WTC11 (cell line): ENCODE results near the gene GAS6. TPM values are rescaled to one million over a fixed set of nuclear protein-coding genes. Genes with fewer than 3 reads are reported as not detected.

ENCODE experiments used
- ATAC-seq: fragments of 200-7000 bp; cut with Tn5 transposase; 2 replicates; pipeline ENCODE4 v1.10.0; 2021; ENCODE audit warnings: mild to moderate bottlenecking, moderate library complexity
- CTCF ChIA-PET: fragments of 300-600 bp; sonication (Branson Sonifier 250); formaldehyde crosslinking; loops from one replicate; lab custom pipeline; 2021; ENCODE audit warnings: antibody characterized with exemption; lab: Charles Lee
- POLR2A ChIA-PET: fragments of 350-600 bp; sonication (Branson Sonifier 250); formaldehyde crosslinking; loops from one replicate; lab custom pipeline; 2021; ENCODE audit warnings: antibody characterized with exemption; lab: Charles Lee
- DNase-seq: peaks from one replicate; pipeline ENCODE4 v3.0.0; 2021; ENCODE audit warnings: low spot score
- H3K27ac Mint-ChIP-seq: 2 replicates; pipeline ENCODE4 v1.8.0; 2021; ENCODE audit warnings: mixed read lengths
- H3K27me3 Mint-ChIP-seq: 2 replicates; pipeline ENCODE4 v1.8.0; 2021; ENCODE audit warnings: low read depth, mild to moderate bottlenecking, moderate library complexity, mixed read lengths
- H3K36me3 Mint-ChIP-seq: 2 replicates; pipeline ENCODE4 v1.8.0; 2021; ENCODE audit warnings: mixed read lengths
- H3K4me1 Mint-ChIP-seq: 2 replicates; pipeline ENCODE4 v1.8.0; 2022; ENCODE audit warnings: mixed read lengths
- H3K4me3 Mint-ChIP-seq: 2 replicates; pipeline ENCODE4 v1.8.0; 2021; ENCODE audit warnings: mild to moderate bottlenecking, moderate library complexity, mixed read lengths
- H3K9me3 Mint-ChIP-seq: 2 replicates; pipeline ENCODE4 v1.8.0; 2021; ENCODE audit warnings: mixed read lengths
- EMX1 ChIP-seq: fragments of 250-450 bp; sonication (Bioruptor Pico); IDR thresholded peaks from 2 replicates; pipeline ENCODE4 v1.8.0; 2021; ENCODE audit warnings: mild to moderate bottlenecking
- FOXP1 ChIP-seq: sonication (generic); formaldehyde crosslinking; IDR thresholded peaks from 2 replicates; pipeline ENCODE4 v1.8.0; 2022; ENCODE audit warnings: missing genetic modification reagents, mild to moderate bottlenecking, moderate library complexity, borderline replicate concordance
- JAZF1 ChIP-seq: fragments of 250-450 bp; sonication (Bioruptor Pico); IDR thresholded peaks from 2 replicates; pipeline ENCODE4 v1.9.0; 2021; ENCODE audit warnings: moderate library complexity, mild to moderate bottlenecking, inconsistent platforms
- NR2C2 ChIP-seq: sonication (generic); formaldehyde crosslinking; IDR thresholded peaks from 2 replicates; pipeline ENCODE4 v1.8.0; 2022; ENCODE audit warnings: mild to moderate bottlenecking, missing genetic modification reagents
- NR3C1 ChIP-seq: sonication (generic); formaldehyde crosslinking; conservative IDR thresholded peaks from 2 replicates; pipeline ENCODE4 v1.8.1; 2023; ENCODE audit warnings: low read depth, mild to moderate bottlenecking, missing genetic modification reagents
- OVOL2 ChIP-seq: fragments of 250-450 bp; sonication (Bioruptor Pico); IDR thresholded peaks from 2 replicates; pipeline ENCODE4 v1.9.0; 2021; ENCODE audit warnings: mild to moderate bottlenecking, borderline replicate concordance
- RORB ChIP-seq: fragments of 250-450 bp; sonication (Bioruptor Pico); IDR thresholded peaks from 2 replicates; pipeline ENCODE4 v1.9.0; 2021; ENCODE audit warnings: mild to moderate bottlenecking
- TEAD4 ChIP-seq: sonication (generic); formaldehyde crosslinking; IDR thresholded peaks from 2 replicates; pipeline ENCODE4 v1.8.0; 2022; ENCODE audit warnings: mild to moderate bottlenecking, missing genetic modification reagents
- ZNF396 ChIP-seq: fragments of 250-450 bp; sonication (Bioruptor Pico); IDR thresholded peaks from 2 replicates; pipeline ENCODE4 v1.8.0; 2021; ENCODE audit warnings: mild to moderate bottlenecking, moderate library complexity, borderline replicate concordance
- ZNF671 ChIP-seq: fragments of 250-450 bp; sonication (Bioruptor Pico); IDR thresholded peaks from 2 replicates; pipeline ENCODE4 v1.8.0; 2021; ENCODE audit warnings: mild to moderate bottlenecking
- total RNA-seq: library from RNA; stranded (reverse); gene quantifications from 3 replicates; pipeline ENCODE4 v1.2.3, GENCODE V29; 2021
- TF ChIP-seq, protein P1 (sequence below): fragments of 250-450 bp; sonication (Bioruptor Pico); IDR thresholded peaks from 2 replicates; pipeline ENCODE4 v1.9.0; 2021; ENCODE audit warnings: mild to moderate bottlenecking, borderline replicate concordance
- TF ChIP-seq, protein P2 (sequence below): fragments of 250-450 bp; sonication (Bioruptor Pico); IDR thresholded peaks from 2 replicates; pipeline ENCODE4 v1.9.0; 2021; ENCODE audit warnings: mild to moderate bottlenecking
- TF ChIP-seq, protein P3 (sequence below): sonication (generic); formaldehyde crosslinking; conservative IDR thresholded peaks from 2 replicates; pipeline ENCODE4 v1.8.1; 2023; ENCODE audit warnings: mild to moderate bottlenecking, low read depth, missing genetic modification reagents, moderate library complexity
- TF ChIP-seq, protein P4 (sequence below): sonication (generic); formaldehyde crosslinking; conservative IDR thresholded peaks from 2 replicates; pipeline ENCODE4 v1.8.1; 2022; ENCODE audit warnings: mild to moderate bottlenecking, missing genetic modification reagents
- TF ChIP-seq, protein P5 (sequence below): sonication (generic); formaldehyde crosslinking; IDR thresholded peaks from 2 replicates; pipeline ENCODE4 v1.8.1; 2022; ENCODE audit warnings: mild to moderate bottlenecking, missing genetic modification reagents, moderate library complexity, borderline replicate concordance
- TF ChIP-seq, protein P6 (sequence below): sonication (generic); formaldehyde crosslinking; IDR thresholded peaks from 2 replicates; pipeline ENCODE4 v1.8.1; 2023; ENCODE audit warnings: mild to moderate bottlenecking, missing genetic modification reagents
- TF ChIP-seq, protein P7 (sequence below): sonication (generic); formaldehyde crosslinking; IDR thresholded peaks from 2 replicates; pipeline ENCODE4 v1.8.0; 2023; ENCODE audit warnings: missing genetic modification reagents, mild to moderate bottlenecking, borderline replicate concordance
- TF ChIP-seq, protein P8 (sequence below): sonication (generic); formaldehyde crosslinking; IDR thresholded peaks from 2 replicates; pipeline ENCODE4 v1.8.1; 2022; ENCODE audit warnings: mild to moderate bottlenecking, moderate library complexity, missing genetic modification reagents

Gene GAS6
- total RNA-seq, 1 experiment from 2014 or later: 29.4 TPM

DNA sequence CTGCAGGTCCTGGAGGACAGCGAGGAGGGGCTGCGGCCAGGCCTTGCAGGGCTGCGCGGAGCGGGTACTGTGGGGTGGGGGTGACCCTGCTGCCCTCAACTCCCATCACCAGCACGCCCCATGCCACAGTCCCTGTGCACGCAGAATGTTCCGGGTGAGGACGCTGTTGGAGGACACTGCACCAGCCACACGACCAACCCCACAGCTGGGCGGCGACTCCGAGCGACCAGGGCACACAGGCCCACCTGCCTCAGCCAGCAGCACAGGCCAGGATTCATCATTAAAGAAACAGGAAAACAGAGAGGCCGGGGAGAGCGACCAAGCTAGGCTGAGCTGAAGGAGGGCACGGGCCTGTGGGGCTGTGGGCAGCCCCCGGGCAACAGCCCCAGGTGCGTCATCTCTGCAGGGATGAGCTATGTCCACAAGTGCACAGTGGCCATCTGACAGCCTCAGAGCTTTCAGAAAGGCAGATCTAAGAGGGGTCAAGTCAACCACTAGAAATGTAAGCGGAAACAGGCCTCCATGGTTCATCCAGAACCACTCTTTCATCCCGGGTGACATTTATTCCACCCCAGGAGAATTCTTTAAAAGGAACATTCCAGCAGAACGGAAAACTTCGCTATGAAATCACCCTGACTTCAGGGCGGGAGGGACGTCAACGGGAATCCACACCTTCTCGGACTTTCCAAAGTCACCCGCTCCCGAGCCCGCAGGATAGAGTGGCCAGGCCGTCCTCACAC, 1.5 kb downstream of the GAS6 start (continued):
- TF ChIP-seq, protein P1, sequence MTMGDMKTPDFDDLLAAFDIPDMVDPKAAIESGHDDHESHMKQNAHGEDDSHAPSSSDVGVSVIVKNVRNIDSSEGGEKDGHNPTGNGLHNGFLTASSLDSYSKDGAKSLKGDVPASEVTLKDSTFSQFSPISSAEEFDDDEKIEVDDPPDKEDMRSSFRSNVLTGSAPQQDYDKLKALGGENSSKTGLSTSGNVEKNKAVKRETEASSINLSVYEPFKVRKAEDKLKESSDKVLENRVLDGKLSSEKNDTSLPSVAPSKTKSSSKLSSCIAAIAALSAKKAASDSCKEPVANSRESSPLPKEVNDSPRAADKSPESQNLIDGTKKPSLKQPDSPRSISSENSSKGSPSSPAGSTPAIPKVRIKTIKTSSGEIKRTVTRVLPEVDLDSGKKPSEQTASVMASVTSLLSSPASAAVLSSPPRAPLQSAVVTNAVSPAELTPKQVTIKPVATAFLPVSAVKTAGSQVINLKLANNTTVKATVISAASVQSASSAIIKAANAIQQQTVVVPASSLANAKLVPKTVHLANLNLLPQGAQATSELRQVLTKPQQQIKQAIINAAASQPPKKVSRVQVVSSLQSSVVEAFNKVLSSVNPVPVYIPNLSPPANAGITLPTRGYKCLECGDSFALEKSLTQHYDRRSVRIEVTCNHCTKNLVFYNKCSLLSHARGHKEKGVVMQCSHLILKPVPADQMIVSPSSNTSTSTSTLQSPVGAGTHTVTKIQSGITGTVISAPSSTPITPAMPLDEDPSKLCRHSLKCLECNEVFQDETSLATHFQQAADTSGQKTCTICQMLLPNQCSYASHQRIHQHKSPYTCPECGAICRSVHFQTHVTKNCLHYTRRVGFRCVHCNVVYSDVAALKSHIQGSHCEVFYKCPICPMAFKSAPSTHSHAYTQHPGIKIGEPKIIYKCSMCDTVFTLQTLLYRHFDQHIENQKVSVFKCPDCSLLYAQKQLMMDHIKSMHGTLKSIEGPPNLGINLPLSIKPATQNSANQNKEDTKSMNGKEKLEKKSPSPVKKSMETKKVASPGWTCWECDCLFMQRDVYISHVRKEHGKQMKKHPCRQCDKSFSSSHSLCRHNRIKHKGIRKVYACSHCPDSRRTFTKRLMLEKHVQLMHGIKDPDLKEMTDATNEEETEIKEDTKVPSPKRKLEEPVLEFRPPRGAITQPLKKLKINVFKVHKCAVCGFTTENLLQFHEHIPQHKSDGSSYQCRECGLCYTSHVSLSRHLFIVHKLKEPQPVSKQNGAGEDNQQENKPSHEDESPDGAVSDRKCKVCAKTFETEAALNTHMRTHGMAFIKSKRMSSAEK (CRISPR knock-in tag): no peak
- TF ChIP-seq, protein P2, sequence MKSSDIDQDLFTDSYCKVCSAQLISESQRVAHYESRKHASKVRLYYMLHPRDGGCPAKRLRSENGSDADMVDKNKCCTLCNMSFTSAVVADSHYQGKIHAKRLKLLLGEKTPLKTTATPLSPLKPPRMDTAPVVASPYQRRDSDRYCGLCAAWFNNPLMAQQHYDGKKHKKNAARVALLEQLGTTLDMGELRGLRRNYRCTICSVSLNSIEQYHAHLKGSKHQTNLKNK (CRISPR knock-in tag): no peak
- TF ChIP-seq RORB (CRISPR knock-in tag) (no peak), ZNF396 (CRISPR knock-in tag) (no peak), TEAD4 (CRISPR knock-in tag) (no peak), FOXP1 (CRISPR knock-in tag) (no peak), NR2C2 (CRISPR knock-in tag) (no peak)
- TF ChIP-seq, protein P3, sequence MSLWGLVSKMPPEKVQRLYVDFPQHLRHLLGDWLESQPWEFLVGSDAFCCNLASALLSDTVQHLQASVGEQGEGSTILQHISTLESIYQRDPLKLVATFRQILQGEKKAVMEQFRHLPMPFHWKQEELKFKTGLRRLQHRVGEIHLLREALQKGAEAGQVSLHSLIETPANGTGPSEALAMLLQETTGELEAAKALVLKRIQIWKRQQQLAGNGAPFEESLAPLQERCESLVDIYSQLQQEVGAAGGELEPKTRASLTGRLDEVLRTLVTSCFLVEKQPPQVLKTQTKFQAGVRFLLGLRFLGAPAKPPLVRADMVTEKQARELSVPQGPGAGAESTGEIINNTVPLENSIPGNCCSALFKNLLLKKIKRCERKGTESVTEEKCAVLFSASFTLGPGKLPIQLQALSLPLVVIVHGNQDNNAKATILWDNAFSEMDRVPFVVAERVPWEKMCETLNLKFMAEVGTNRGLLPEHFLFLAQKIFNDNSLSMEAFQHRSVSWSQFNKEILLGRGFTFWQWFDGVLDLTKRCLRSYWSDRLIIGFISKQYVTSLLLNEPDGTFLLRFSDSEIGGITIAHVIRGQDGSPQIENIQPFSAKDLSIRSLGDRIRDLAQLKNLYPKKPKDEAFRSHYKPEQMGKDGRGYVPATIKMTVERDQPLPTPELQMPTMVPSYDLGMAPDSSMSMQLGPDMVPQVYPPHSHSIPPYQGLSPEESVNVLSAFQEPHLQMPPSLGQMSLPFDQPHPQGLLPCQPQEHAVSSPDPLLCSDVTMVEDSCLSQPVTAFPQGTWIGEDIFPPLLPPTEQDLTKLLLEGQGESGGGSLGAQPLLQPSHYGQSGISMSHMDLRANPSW (CRISPR knock-in tag): no peak
- TF ChIP-seq, protein P4, sequence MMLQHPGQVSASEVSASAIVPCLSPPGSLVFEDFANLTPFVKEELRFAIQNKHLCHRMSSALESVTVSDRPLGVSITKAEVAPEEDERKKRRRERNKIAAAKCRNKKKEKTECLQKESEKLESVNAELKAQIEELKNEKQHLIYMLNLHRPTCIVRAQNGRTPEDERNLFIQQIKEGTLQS (CRISPR knock-in tag): no peak
- TF ChIP-seq, protein P5, sequence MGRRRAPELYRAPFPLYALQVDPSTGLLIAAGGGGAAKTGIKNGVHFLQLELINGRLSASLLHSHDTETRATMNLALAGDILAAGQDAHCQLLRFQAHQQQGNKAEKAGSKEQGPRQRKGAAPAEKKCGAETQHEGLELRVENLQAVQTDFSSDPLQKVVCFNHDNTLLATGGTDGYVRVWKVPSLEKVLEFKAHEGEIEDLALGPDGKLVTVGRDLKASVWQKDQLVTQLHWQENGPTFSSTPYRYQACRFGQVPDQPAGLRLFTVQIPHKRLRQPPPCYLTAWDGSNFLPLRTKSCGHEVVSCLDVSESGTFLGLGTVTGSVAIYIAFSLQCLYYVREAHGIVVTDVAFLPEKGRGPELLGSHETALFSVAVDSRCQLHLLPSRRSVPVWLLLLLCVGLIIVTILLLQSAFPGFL (CRISPR knock-in tag): no peak

DNA sequence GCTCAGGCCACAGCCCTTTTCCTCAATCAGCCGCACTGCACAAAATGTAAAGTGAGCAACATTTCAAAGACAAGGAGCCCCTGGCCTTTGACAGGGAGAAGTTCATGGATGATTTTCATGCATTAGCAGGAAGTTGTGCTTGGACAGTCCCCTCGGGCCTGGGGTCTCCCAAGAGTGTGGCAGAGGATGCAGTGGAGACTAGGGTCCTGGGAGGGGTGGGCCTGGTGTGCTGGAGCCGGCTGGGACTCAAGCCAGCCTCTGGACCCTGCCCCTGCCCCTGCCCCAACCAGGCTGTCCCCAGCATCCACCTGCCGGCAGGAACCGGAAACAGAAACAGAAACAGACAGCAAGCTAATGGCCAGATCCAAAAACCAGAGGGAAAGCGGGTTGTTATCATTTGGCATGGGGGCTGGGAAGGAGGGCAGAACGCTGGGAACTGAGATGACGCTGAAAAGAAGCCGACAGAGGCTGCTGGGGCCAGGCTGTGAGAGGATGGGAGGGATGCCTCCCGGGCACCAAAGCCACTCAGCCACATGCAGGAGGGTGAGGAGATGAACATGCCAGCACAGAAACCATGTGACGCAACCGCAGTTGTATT, 2.3 kb downstream of the GAS6 start:
- H3K4me3 Mint-ChIP-seq: peak overlapping the region; percentile 69
- DNase-seq (no peak), ATAC-seq (no peak)
- POLR2A ChIA-PET: no interaction called here
- H3K36me3 Mint-ChIP-seq: peaks cover 15% of the 10 kb centered on the region
- H3K27ac Mint-ChIP-seq: peak overlapping the region; percentile 99
- CTCF ChIA-PET: interaction anchor here (0.9 to 1.3 kb wide), 4 partner anchors 59 to 212 kb away, joined by 3 to 5 read pairs (median 4); no protein-coding TSS in a partner anchor
- peaks cover 31% of the 10 kb centered on the region for H3K27me3 Mint-ChIP-seq
- peaks cover 60% of the 10 kb centered on the region for H3K4me1 Mint-ChIP-seq
- H3K9me3 Mint-ChIP-seq: peaks cover 13% of the 10 kb centered on the region
- TF ChIP-seq, protein P6, sequence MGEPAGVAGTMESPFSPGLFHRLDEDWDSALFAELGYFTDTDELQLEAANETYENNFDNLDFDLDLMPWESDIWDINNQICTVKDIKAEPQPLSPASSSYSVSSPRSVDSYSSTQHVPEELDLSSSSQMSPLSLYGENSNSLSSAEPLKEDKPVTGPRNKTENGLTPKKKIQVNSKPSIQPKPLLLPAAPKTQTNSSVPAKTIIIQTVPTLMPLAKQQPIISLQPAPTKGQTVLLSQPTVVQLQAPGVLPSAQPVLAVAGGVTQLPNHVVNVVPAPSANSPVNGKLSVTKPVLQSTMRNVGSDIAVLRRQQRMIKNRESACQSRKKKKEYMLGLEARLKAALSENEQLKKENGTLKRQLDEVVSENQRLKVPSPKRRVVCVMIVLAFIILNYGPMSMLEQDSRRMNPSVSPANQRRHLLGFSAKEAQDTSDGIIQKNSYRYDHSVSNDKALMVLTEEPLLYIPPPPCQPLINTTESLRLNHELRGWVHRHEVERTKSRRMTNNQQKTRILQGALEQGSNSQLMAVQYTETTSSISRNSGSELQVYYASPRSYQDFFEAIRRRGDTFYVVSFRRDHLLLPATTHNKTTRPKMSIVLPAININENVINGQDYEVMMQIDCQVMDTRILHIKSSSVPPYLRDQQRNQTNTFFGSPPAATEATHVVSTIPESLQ (CRISPR knock-in tag): no peak
- TF ChIP-seq, protein P7, sequence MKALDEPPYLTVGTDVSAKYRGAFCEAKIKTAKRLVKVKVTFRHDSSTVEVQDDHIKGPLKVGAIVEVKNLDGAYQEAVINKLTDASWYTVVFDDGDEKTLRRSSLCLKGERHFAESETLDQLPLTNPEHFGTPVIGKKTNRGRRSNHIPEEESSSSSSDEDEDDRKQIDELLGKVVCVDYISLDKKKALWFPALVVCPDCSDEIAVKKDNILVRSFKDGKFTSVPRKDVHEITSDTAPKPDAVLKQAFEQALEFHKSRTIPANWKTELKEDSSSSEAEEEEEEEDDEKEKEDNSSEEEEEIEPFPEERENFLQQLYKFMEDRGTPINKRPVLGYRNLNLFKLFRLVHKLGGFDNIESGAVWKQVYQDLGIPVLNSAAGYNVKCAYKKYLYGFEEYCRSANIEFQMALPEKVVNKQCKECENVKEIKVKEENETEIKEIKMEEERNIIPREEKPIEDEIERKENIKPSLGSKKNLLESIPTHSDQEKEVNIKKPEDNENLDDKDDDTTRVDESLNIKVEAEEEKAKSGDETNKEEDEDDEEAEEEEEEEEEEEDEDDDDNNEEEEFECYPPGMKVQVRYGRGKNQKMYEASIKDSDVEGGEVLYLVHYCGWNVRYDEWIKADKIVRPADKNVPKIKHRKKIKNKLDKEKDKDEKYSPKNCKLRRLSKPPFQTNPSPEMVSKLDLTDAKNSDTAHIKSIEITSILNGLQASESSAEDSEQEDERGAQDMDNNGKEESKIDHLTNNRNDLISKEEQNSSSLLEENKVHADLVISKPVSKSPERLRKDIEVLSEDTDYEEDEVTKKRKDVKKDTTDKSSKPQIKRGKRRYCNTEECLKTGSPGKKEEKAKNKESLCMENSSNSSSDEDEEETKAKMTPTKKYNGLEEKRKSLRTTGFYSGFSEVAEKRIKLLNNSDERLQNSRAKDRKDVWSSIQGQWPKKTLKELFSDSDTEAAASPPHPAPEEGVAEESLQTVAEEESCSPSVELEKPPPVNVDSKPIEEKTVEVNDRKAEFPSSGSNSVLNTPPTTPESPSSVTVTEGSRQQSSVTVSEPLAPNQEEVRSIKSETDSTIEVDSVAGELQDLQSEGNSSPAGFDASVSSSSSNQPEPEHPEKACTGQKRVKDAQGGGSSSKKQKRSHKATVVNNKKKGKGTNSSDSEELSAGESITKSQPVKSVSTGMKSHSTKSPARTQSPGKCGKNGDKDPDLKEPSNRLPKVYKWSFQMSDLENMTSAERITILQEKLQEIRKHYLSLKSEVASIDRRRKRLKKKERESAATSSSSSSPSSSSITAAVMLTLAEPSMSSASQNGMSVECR (CRISPR knock-in tag): no peak
- TF ChIP-seq JAZF1 (CRISPR knock-in tag): no peak
- TF ChIP-seq, protein P8, sequence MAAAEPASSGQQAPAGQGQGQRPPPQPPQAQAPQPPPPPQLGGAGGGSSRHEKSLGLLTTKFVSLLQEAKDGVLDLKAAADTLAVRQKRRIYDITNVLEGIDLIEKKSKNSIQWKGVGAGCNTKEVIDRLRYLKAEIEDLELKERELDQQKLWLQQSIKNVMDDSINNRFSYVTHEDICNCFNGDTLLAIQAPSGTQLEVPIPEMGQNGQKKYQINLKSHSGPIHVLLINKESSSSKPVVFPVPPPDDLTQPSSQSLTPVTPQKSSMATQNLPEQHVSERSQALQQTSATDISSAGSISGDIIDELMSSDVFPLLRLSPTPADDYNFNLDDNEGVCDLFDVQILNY (CRISPR knock-in tag): no peak
- TF ChIP-seq ZNF671 (CRISPR knock-in tag): no peak
- no peak for TF ChIP-seq EMX1 (CRISPR knock-in tag)
- TF ChIP-seq NR3C1: no peak
- no peak for TF ChIP-seq OVOL2
